HL-60 (cell line): Measurements from ENCODE around the gene YKT6.

Source experiments
- TF ChIP-seq, protein P1 (sequence below): IDR thresholded peaks from 2 replicates; pipeline ENCODE4 v1.6.1; 2012; ENCODE audit warnings: low read depth; ENCODE audit not compliant: insufficient replicate concordance
- TF ChIP-seq, protein P2 (sequence below): IDR thresholded peaks from one replicate; pipeline ENCODE4 v1.5.1; 2011; ENCODE audit warnings: low read length, control low read depth, inconsistent platforms; ENCODE audit not compliant: insufficient read depth

DNA sequence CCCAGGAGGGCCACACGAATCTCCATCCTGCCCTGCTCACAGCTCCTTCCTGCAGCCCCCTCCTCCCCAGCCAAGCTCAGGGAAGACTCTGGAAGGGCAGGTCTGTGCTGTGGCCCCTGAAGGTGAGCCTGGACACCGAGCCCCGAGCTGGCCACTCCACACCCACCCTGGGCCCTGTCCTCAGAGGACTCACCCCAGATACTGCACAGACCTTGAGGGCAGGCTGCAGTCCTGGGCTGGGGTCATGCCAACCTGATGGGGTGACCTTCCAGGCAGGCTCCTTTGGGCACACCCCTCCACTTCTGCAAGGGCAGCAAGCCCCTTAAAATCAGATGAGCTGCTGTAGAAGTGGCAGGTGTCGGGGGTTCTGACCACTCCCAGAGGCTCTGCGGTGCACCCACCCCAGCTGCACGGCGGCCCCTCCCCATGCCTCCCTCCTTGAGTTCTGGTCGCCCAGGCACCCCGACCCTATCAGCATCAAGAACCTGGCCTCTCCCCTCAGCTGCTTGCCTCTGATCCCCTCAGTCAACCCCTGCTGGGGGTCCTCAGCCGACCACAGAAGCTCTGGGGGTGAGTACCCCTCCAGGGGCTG, 24.3 kb downstream of the YKT6 start:
- TF ChIP-seq, protein P1, sequence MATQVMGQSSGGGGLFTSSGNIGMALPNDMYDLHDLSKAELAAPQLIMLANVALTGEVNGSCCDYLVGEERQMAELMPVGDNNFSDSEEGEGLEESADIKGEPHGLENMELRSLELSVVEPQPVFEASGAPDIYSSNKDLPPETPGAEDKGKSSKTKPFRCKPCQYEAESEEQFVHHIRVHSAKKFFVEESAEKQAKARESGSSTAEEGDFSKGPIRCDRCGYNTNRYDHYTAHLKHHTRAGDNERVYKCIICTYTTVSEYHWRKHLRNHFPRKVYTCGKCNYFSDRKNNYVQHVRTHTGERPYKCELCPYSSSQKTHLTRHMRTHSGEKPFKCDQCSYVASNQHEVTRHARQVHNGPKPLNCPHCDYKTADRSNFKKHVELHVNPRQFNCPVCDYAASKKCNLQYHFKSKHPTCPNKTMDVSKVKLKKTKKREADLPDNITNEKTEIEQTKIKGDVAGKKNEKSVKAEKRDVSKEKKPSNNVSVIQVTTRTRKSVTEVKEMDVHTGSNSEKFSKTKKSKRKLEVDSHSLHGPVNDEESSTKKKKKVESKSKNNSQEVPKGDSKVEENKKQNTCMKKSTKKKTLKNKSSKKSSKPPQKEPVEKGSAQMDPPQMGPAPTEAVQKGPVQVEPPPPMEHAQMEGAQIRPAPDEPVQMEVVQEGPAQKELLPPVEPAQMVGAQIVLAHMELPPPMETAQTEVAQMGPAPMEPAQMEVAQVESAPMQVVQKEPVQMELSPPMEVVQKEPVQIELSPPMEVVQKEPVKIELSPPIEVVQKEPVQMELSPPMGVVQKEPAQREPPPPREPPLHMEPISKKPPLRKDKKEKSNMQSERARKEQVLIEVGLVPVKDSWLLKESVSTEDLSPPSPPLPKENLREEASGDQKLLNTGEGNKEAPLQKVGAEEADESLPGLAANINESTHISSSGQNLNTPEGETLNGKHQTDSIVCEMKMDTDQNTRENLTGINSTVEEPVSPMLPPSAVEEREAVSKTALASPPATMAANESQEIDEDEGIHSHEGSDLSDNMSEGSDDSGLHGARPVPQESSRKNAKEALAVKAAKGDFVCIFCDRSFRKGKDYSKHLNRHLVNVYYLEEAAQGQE = no peak
- TF ChIP-seq, protein P2, sequence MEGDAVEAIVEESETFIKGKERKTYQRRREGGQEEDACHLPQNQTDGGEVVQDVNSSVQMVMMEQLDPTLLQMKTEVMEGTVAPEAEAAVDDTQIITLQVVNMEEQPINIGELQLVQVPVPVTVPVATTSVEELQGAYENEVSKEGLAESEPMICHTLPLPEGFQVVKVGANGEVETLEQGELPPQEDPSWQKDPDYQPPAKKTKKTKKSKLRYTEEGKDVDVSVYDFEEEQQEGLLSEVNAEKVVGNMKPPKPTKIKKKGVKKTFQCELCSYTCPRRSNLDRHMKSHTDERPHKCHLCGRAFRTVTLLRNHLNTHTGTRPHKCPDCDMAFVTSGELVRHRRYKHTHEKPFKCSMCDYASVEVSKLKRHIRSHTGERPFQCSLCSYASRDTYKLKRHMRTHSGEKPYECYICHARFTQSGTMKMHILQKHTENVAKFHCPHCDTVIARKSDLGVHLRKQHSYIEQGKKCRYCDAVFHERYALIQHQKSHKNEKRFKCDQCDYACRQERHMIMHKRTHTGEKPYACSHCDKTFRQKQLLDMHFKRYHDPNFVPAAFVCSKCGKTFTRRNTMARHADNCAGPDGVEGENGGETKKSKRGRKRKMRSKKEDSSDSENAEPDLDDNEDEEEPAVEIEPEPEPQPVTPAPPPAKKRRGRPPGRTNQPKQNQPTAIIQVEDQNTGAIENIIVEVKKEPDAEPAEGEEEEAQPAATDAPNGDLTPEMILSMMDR = no peak
